NOMO-1 treated with DMSO at 0.1 percent for 48 hours (cell line): ENCODE results near the gene ZC3H12D.

Source experiments
- DNase-seq: peaks from one replicate; lab custom pipeline; 2025; ENCODE audit not compliant: unreplicated experiment; lab: John Stamatoyannopoulos, UW

ZC3H12D gene

GRCh38 chr6:149419696-149420404 lies 65.0 kb downstream of the ZC3H12D start:
- DNase-seq = no peak

DNA sequence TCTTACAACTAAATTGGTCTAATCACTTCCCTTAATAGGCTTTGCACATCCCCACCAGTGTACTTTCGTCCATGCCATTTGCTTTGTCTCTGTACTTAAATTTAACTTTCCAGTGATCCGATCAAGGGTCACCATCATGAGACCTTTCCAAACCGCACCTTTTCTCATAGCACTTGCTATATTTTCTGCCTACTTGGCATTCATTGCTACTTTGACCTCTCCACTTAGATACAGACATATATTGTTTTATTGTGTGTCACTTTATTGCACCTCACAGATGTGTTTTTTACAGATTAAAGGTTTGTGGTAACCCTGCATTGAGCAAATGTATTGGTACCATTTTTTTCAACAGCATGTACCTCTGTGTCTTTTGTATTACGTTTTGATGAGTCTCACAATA lies 70.0 kb downstream of the ZC3H12D start:
- DNase-seq = no peak

DNA sequence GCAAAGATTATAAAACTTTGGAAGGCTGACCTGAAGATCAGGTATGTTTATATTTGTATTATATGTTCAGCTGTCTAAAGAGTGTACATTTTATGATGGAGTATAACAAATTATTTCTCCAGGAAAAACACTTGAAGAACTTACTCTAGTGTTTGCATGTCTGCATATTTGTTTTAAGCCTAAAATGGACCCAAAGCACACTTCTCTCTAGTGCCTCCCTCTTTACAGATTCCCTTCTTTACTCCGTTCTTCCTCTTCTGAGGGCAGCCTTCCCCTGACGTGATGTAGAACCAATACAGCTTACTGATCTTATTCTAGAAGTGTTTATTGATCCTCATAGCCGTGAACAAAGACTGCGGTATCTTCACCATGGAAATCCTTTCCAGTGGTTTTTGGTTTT lies 70.8 kb downstream of the ZC3H12D start:
- no peak for DNase-seq

DNA sequence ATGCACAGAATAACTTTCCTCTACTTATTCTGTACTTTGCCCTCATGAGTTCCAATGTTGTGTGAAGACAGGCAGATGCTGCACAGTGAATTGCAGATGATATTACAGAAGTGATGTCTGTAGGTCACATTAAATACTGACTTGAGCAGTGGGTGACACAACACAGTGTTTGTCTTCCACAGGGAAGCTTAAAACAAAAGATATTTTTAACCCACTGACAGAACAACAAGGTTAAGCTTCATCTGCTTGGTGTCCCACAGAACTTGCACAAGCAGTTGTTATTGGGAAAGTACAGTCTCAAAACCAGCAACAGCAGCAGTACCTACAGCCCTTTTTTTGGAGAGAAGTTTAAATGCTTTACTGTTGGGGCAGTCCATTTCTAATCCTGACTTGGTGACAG lies 74.3 kb downstream of the ZC3H12D start:
- DNase-seq = no peak

- DNase-seq = no peak
These were observed 75.2 kb downstream of the ZC3H12D start for GRCh38 chr6:149409617-149410016.

DNA sequence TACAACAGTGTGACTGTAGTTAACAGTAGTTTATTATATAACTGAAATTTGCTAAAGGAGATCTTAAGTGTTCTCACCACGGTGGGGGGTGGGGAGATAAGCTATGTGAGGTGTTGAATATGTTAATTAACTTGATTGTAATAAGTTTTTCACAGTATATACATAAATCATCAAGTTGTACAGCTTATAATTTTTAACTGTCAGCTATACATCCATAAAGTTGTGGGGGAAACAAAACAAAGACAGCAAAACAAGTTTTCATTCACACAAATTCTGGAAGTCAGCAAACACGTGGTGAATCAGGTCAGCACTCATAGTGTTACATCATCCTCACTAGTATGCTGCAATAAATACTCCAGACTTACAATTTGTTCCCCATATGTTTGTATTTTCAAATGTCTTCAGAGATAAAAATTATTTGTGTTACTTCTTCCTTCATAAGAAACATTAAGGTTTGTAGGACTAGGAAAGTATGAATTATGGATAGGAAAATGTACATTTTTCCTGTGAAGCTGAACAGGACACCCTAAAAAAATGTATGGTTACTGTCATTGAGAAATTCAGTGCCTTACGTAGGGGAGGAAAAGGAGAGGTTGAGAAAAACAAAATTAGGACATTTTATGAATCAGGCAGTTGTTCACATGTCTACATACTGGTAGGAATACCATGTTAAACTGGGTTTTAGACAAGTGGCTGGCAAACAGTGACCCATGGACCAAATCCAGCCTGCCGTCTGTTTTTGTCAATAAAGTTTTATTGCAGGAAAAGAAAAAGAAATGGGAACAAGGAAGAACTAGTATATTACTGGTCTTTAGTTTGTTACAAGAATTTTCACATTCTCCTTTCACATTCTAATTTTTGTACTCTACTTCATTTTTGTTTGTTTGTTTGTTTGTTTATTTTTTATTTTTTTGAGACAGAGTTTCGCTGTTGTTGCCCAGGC lies 78.7 kb downstream of the ZC3H12D start:
- DNase-seq = peak; percentile 56

DNA sequence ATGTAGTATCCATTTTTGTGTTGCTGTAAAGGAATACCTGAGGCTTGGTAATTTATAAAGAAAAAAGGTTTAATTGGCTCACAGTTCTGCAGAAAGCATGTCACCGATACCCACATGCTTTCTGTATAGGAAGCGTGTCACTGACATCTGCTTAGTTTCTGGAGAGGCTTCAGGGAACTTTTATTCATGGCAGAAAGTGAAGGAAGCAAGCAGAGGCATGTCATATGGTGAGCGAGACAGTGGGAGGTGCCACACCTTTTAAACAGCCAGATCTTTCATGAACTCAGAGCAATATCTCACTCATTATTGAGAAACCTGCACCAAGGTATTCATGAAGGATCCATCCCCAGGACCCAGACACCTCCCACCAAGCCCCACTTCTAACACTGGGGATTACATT lies 81.3 kb downstream of the ZC3H12D start:
- DNase-seq = no peak

- DNase-seq = no peak
These were observed 84.8 kb downstream of the ZC3H12D start, which contains the start of gene SUMO4 for GRCh38 chr6:149400050-149400449. Gene SUMO4, plus strand, starts transcription at chr6:149400262. Its CDS starts 130 bp downstream, at chr6:149400392.

DNA sequence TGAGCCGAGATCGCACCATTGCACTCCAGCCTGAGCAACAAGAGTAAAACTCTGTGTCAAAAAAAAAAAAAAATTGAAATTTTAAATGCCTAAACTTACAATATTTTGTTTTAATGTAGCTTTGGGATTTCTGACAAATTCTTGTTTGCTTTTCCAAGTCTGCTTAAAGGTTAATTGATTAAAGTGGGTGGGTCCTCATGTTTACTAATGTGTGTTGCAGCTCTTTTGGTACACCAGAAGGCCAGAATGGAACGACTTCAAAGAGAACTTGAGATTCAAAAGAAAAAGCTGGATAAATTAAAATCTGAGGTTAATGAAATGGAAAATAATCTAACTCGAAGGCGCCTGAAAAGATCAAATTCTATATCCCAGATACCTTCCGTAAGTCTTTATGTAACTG lies 87.4 kb downstream of the ZC3H12D start:
- no peak for DNase-seq
